ENCODE results near the gene PPP3CB. TPM values are rescaled to one million over a fixed set of nuclear protein-coding genes. Genes with fewer than 3 reads are reported as not detected.

Gene PPP3CB
- polyA plus RNA-seq, 3 donors = 4.8 to 18.9 (median 6.5) TPM

GRCh38 chr10:73406846-73407245 is 89.0 kb downstream of the PPP3CB start:
- no peak overlapping the region for H2AFZ ChIP-seq (ENCODE audit: insufficient read depth, low read depth, low read length, poor library complexity, severe bottlenecking)
- peaks cover 100% of the 10 kb centered on the region for H3K79me2 ChIP-seq (ENCODE audit: insufficient read depth, low read length)
- intact Hi-C loops (cut with micrococcal nuclease) = no loop called here
- WGBS (ENCODE audit: insufficient coverage) = 89% methylated on average over 3 of the region's 5 CpGs
- DNase-seq = no peak
- Mint-ChIP-seq H3K27ac (peak overlapping the region in 1 of 7 donors; percentile 5), H3K27me3 (ENCODE audit: low read depth in 3 of 3) (no peaks in the 10 kb centered on the region), H3K4me1 (peaks cover 27% of the 10 kb centered on the region), H3K4me3 (no peak overlapping the region), H3K9me3 (peaks cover 0 to 2% (median 0%) of the 10 kb centered on the region in 7 donors), H3K36me3 (peaks cover 19 to 28% of the 10 kb centered on the region in 2 donors)
- H3K9me3 ChIP-seq (replicated peaks in 1 of 2; ENCODE audit: control insufficient read depth in 1 of 2, insufficient read depth in 1 of 2, low read length in 2 of 2) = no peaks in the 10 kb centered on the region
- no peak for TF ChIP-seq CTCF (IDR thresholded peaks at IDR 0.05)
- H3K4me1 ChIP-seq (ENCODE audit: control insufficient read depth in 1 of 2, insufficient read depth in 2 of 2, low read length in 2 of 2) = peaks cover 0 to 1% of the 10 kb centered on the region in 2 donors
- H4K20me1 ChIP-seq (ENCODE audit: insufficient read depth, low read length) = peaks cover 92% of the 10 kb centered on the region
- H3K4me2 ChIP-seq (replicated peaks; ENCODE audit: extremely low read depth, low read length, poor library complexity, severe bottlenecking) = no peak overlapping the region
- no peaks in the 10 kb centered on the region for H3K27me3 ChIP-seq (ENCODE audit: control insufficient read depth in 2 of 2, insufficient read depth in 2 of 2, low read length in 2 of 2)
- no peak overlapping the region for H3K4me3 ChIP-seq (replicated peaks in 1 of 3; ENCODE audit: low read depth in 2 of 3, low read length in 3 of 3)
- H3K9ac ChIP-seq (ENCODE audit: insufficient read depth, low read length, poor library complexity, severe bottlenecking) = no peak overlapping the region
- H3K27ac ChIP-seq (ENCODE audit: low read depth in 1 of 2, low read length in 2 of 2) = no peak overlapping the region
- H3K36me3 ChIP-seq (replicated peaks in 1 of 2; ENCODE audit: control insufficient read depth in 1 of 2, insufficient read depth in 2 of 2, low read length in 2 of 2) = peaks cover 12 to 23% of the 10 kb centered on the region in 2 donors

GRCh38 chr10:73405556-73405955 is 90.3 kb downstream of the PPP3CB start:
- no peak for TF ChIP-seq CTCF (IDR thresholded peaks at IDR 0.05)
- no peaks in the 10 kb centered on the region for H3K27me3 Mint-ChIP-seq (ENCODE audit: low read depth in 3 of 3)
- no peaks in the 10 kb centered on the region for H3K27me3 ChIP-seq (ENCODE audit: control insufficient read depth in 2 of 2, insufficient read depth in 2 of 2, low read length in 2 of 2)
- H3K4me2 ChIP-seq (replicated peaks; ENCODE audit: extremely low read depth, low read length, poor library complexity, severe bottlenecking) = no peak overlapping the region
- H3K27ac Mint-ChIP-seq = peak overlapping the region in 1 of 7 donors; percentile 6
- no peak for DNase-seq
- peaks cover 0 to 2% (median 0%) of the 10 kb centered on the region in 7 donors for H3K9me3 Mint-ChIP-seq
- no peak overlapping the region for H3K4me3 ChIP-seq (replicated peaks in 1 of 3; ENCODE audit: low read depth in 2 of 3, low read length in 3 of 3)
- H2AFZ ChIP-seq (ENCODE audit: insufficient read depth, low read depth, low read length, poor library complexity, severe bottlenecking) = no peak overlapping the region
- H3K4me1 Mint-ChIP-seq = peaks cover 20% of the 10 kb centered on the region
- no peaks in the 10 kb centered on the region for H3K4me1 ChIP-seq (ENCODE audit: control insufficient read depth in 1 of 2, insufficient read depth in 2 of 2, low read length in 2 of 2)
- no peak overlapping the region for H3K4me3 Mint-ChIP-seq
- peaks cover 20 to 24% of the 10 kb centered on the region in 2 donors for H3K36me3 Mint-ChIP-seq
- peaks cover 100% of the 10 kb centered on the region for H3K79me2 ChIP-seq (ENCODE audit: insufficient read depth, low read length)
- no peaks in the 10 kb centered on the region for H3K9me3 ChIP-seq (replicated peaks in 1 of 2; ENCODE audit: control insufficient read depth in 1 of 2, insufficient read depth in 1 of 2, low read length in 2 of 2)
- WGBS (ENCODE audit: insufficient coverage) = no CpG with 5 or more reads among the region's 3 CpGs
- intact Hi-C loops (cut with micrococcal nuclease) = no loop called here
- peaks cover 12 to 24% of the 10 kb centered on the region in 2 donors for H3K36me3 ChIP-seq (replicated peaks in 1 of 2; ENCODE audit: control insufficient read depth in 1 of 2, insufficient read depth in 2 of 2, low read length in 2 of 2)
- no peak overlapping the region for H3K9ac ChIP-seq (ENCODE audit: insufficient read depth, low read length, poor library complexity, severe bottlenecking)
- no peak overlapping the region for H3K27ac ChIP-seq (ENCODE audit: low read depth in 1 of 2, low read length in 2 of 2)
- peaks cover 97% of the 10 kb centered on the region for H4K20me1 ChIP-seq (ENCODE audit: insufficient read depth, low read length)

Data from CD14-positive monocyte (primary cell).